K562 (cell line): ENCODE measurements around the gene ALG10. TPM values are rescaled to one million over a fixed set of nuclear protein-coding genes. Genes with fewer than 3 reads are reported as not detected.
A peak's percentile ranks its signal among the peaks of the same experiment; 100 is the strongest.

Source experiments
- ID3 ChIP-seq, 2 experiments: fragments of 250-450 bp in 1 of 2; fragments of 450-650 bp in 1 of 2; sonication (Bioruptor Pico) in 1 of 2; IDR thresholded peaks; 2 replicates each; pipeline versions ENCODE4 v1.6.1 to v1.8.0; 2016 to 2021; ENCODE audit warnings: mild to moderate bottlenecking in 2 of 2, moderate library complexity in 2 of 2, missing compliant biosample characterization in 1 of 2, missing genetic modification characterization in 1 of 2
- MEF2D ChIP-seq: conservative IDR thresholded peaks from 2 replicates; pipeline ENCODE4 v1.6.1; 2016; ENCODE audit warnings: low read depth, missing genetic modification characterization, missing compliant biosample characterization
- NCOA6 ChIP-seq: fragments of 450-650 bp; IDR thresholded peaks from 2 replicates; pipeline ENCODE4 v1.6.1; 2017; ENCODE audit warnings: mild to moderate bottlenecking
- SPI1 ChIP-seq: IDR thresholded peaks from 2 replicates; pipeline ENCODE4 v1.6.1; 2011; ENCODE audit warnings: low read depth, low read length, control low read depth, borderline replicate concordance
- STAT5A ChIP-seq: IDR thresholded peaks from 2 replicates; pipeline ENCODE4 v1.6.1; 2012; ENCODE audit warnings: low read length, inconsistent platforms, borderline replicate concordance
- ZBTB40 ChIP-seq, 2 experiments: fragments of 450-650 bp in 1 of 2; sonication (generic) in 1 of 2; formaldehyde crosslinking in 1 of 2; IDR thresholded peaks; 2 replicates each; pipeline versions ENCODE4 v1.7.1 to v1.9.0; 2016 to 2022; ENCODE audit warnings: inconsistent platforms in 1 of 2, mild to moderate bottlenecking in 1 of 2, missing genetic modification reagents in 1 of 2
- ZNF282 ChIP-seq: sonication (generic); formaldehyde crosslinking; IDR thresholded peaks from 2 replicates; pipeline ENCODE4 v1.8.1; 2023; ENCODE audit warnings: missing genetic modification reagents
- polyA plus RNA-seq, 8 experiments: library from polyadenylated mRNA; depleted of rRNA in 4 of 8; stranded (reverse) in 5 of 8; unstranded in 3 of 8; fragments of >200 nt; fragmentation: Nextera tagmentation in 2 of 8; fragmentation: Illumina TruSeq in 1 of 8; extraction: Ambion mirVana in 2 of 8; extraction: Trizol in 1 of 8; gene quantifications; 2 replicates each; pipeline versions ENCODE4 v1.2.1 to v1.2.3, GENCODE V29; 2011 to 2014; ENCODE audit warnings: inconsistent platforms in 1 of 8, missing spikeins in 1 of 8
- total RNA-seq, 7 experiments: library from RNA; depleted of rRNA in 6 of 7; stranded (reverse); fragments of >200 nt in 6 of 7; fragmentation: Illumina TruSeq in 2 of 7; extraction: Trizol in 2 of 7; gene quantifications; 2 replicates each; pipeline versions ENCODE4 v1.2.1 to v1.2.3, GENCODE V29; 2011 to 2021; ENCODE audit warnings: low replicate concordance in 1 of 7
- TF ChIP-seq, protein P1 (sequence below): fragments of 250-450 bp; sonication (Bioruptor Pico); IDR thresholded peaks from 2 replicates; pipeline ENCODE4 v1.4.0; 2020

ALG10 gene
- total and polyA plus RNA-seq, 9 of the 15 experiments (the other 6 are each of a cell fraction or from before 2014, with no cell fraction given), result 2.4 to 14.7 (median 6.4) TPM

- no peak for TF ChIP-seq ZBTB40 (IDR thresholded peaks at IDR 0.05)
- TF ChIP-seq ZBTB40 (CRISPR knock-in tag; IDR thresholded peaks at IDR 0.05), result no peak
- 0 out of 2 replicates have a peak, but pooled peaks have one; percentile 7 for TF ChIP-seq SPI1
- TF ChIP-seq MEF2D (tag), result no peak
- no peak for TF ChIP-seq ID3 (CRISPR knock-in tag; IDR thresholded peaks at IDR 0.05)
- TF ChIP-seq ID3 (tag; IDR thresholded peaks at IDR 0.05), result peak; percentile 98
- no peak for TF ChIP-seq STAT5A
- TF ChIP-seq ZNF282 (CRISPR knock-in tag), result no peak
- TF ChIP-seq, protein P1, sequence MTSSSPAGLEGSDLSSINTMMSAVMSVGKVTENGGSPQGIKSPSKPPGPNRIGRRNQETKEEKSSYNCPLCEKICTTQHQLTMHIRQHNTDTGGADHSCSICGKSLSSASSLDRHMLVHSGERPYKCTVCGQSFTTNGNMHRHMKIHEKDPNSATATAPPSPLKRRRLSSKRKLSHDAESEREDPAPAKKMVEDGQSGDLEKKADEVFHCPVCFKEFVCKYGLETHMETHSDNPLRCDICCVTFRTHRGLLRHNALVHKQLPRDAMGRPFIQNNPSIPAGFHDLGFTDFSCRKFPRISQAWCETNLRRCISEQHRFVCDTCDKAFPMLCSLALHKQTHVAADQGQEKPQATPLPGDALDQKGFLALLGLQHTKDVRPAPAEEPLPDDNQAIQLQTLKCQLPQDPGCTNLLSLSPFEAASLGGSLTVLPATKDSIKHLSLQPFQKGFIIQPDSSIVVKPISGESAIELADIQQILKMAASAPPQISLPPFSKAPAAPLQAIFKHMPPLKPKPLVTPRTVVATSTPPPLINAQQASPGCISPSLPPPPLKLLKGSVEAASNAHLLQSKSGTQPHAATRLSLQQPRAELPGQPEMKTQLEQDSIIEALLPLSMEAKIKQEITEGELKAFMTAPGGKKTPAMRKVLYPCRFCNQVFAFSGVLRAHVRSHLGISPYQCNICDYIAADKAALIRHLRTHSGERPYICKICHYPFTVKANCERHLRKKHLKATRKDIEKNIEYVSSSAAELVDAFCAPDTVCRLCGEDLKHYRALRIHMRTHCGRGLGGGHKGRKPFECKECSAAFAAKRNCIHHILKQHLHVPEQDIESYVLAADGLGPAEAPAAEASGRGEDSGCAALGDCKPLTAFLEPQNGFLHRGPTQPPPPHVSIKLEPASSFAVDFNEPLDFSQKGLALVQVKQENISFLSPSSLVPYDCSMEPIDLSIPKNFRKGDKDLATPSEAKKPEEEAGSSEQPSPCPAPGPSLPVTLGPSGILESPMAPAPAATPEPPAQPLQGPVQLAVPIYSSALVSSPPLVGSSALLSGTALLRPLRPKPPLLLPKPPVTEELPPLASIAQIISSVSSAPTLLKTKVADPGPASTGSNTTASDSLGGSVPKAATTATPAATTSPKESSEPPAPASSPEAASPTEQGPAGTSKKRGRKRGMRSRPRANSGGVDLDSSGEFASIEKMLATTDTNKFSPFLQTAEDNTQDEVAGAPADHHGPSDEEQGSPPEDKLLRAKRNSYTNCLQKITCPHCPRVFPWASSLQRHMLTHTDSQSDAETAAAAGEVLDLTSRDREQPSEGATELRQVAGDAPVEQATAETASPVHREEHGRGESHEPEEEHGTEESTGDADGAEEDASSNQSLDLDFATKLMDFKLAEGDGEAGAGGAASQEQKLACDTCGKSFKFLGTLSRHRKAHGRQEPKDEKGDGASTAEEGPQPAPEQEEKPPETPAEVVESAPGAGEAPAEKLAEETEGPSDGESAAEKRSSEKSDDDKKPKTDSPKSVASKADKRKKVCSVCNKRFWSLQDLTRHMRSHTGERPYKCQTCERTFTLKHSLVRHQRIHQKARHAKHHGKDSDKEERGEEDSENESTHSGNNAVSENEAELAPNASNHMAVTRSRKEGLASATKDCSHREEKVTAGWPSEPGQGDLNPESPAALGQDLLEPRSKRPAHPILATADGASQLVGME (CRISPR knock-in tag), result no peak
- no peak for TF ChIP-seq NCOA6
Measured at GRCh38 chr12:34051486-34051885, 29.2 kb downstream of the ALG10 start (continued).
